ENCODE measurements around the gene GDPD5.

The GDPD5 gene

GRCh38 chr11:75510004-75510722 lies 15.6 kb downstream of the GDPD5 start:
- DNase-seq: no peak

GRCh38 chr11:75509020-75509720 lies 16.6 kb downstream of the GDPD5 start:
- no peak for DNase-seq

GRCh38 chr11:75508051-75508561 lies 17.6 kb downstream of the GDPD5 start:
- DNase-seq: peak; percentile 67

GRCh38 chr11:75507571-75507970 lies 18.2 kb downstream of the GDPD5 start:
- DNase-seq: no peak

- DNase-seq: no peak
These were observed 18.9 kb downstream of the GDPD5 start for GRCh38 chr11:75506827-75507226.

- DNase-seq: no peak
These were observed 19.6 kb downstream of the GDPD5 start for GRCh38 chr11:75505916-75506692.

GRCh38 chr11:75504501-75504900 lies 21.2 kb downstream of the GDPD5 start:
- no peak for DNase-seq

- DNase-seq: no peak
These were observed 22.1 kb downstream of the GDPD5 start for GRCh38 chr11:75503531-75504099.

GRCh38 chr11:75502138-75502537 lies 23.6 kb downstream of the GDPD5 start:
- DNase-seq: no peak

GRCh38 chr11:75500742-75501141 lies 25.0 kb downstream of the GDPD5 start:
- DNase-seq: no peak

GRCh38 chr11:75499423-75500190 lies 26.1 kb downstream of the GDPD5 start:
- DNase-seq: no peak

GRCh38 chr11:75498556-75499255 lies 27.0 kb downstream of the GDPD5 start:
- no peak for DNase-seq

- no peak for DNase-seq
These were observed 27.8 kb downstream of the GDPD5 start for GRCh38 chr11:75497788-75498409.

- DNase-seq: no peak
These were observed 29.4 kb downstream of the GDPD5 start for GRCh38 chr11:75496305-75496752.

GRCh38 chr11:75495749-75496304 lies 29.9 kb downstream of the GDPD5 start:
- no peak for DNase-seq

GRCh38 chr11:75493626-75494025 lies 32.1 kb downstream of the GDPD5 start:
- no peak for DNase-seq

- peak; percentile 66 for DNase-seq
These were observed 33.4 kb downstream of the GDPD5 start for GRCh38 chr11:75492181-75492820.

GRCh38 chr11:75491465-75491864 lies 34.3 kb downstream of the GDPD5 start:
- no peak for DNase-seq

- DNase-seq: no peak
These were observed 35.2 kb downstream of the GDPD5 start for GRCh38 chr11:75490221-75491181.

Data from CD4-positive, alpha-beta T cell treated with Interleukin-4 for 4 hours (primary cell).